Posterior vena cava (tissue), 2 donors: ENCODE data around the gene PDCD7. TPM values are rescaled to one million over a fixed set of nuclear protein-coding genes. Genes with fewer than 3 reads are reported as not detected.
"Not testable (repeated sequence)": the region's sequence is repeated elsewhere in the genome, so short reads cannot be mapped to it uniquely, and the experiment has no call there.

Experiments used
- DNase-seq: peaks from one replicate; pipeline ENCODE4 v3.0.0-alpha.2; 2020; ENCODE audit warnings: low spot score
- intact Hi-C, 2 donors: fragments of 100-400 bp; cut with DNase I; formaldehyde crosslinking; loops; one replicate each; pipeline versions ENCODE4 v1.14.1 to v1.14.2; 2022 to 2023
- long read RNA-seq, 2 donors: library from polyadenylated mRNA; unstranded; transcript quantifications; one replicate each; pipeline ENCODE4 v2.0.0, GENCODE V29; 2020 to 2021
- total RNA-seq, 2 donors: library from RNA; stranded (reverse); fragmentation: NEBNext Ultra II Directional; extraction: Animal tissue kit (Norgen Biotek cat#: 25700); gene quantifications; one replicate each; pipeline ENCODE4 v1.2.1, GENCODE V29; 2021
- donor health status: DM: yes; HTN: yes; CAD: no.
- donor health status: DM: yes; HTN: yes; CAD: no.

Gene PDCD7, protein sequence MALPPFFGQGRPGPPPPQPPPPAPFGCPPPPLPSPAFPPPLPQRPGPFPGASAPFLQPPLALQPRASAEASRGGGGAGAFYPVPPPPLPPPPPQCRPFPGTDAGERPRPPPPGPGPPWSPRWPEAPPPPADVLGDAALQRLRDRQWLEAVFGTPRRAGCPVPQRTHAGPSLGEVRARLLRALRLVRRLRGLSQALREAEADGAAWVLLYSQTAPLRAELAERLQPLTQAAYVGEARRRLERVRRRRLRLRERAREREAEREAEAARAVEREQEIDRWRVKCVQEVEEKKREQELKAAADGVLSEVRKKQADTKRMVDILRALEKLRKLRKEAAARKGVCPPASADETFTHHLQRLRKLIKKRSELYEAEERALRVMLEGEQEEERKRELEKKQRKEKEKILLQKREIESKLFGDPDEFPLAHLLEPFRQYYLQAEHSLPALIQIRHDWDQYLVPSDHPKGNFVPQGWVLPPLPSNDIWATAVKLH
- total RNA-seq = 10 to 100 TPM; 17.6 to 19.6 TPM
- long read RNA-seq, donor 1, partial matches to known transcripts = 8 of 12 reads
- long read RNA-seq, donor 1, other reads (novel, unspliced or antisense) = 0 of 12 reads
- long read RNA-seq, donor 2, partial matches to known transcripts = 2 of 3 reads
- long read RNA-seq, donor 2, other reads (novel, unspliced or antisense) = 0 of 3 reads

GRCh38 chr15:65133548-65134200, at the start of gene PDCD7:
Gene PDCD7 (minus strand): TSS chr15:65133808. CDS start chr15:65133781, 27 bp downstream.
- intact Hi-C loops = no loop called here
- DNase-seq = peak; percentile 96

- intact Hi-C loops = no loop called here
These were observed 48.9 kb upstream of the PDCD7 start for GRCh38 chr15:65182538-65182937.

GRCh38 chr15:65181582-65182353, 48.2 kb upstream of the PDCD7 start:
- intact Hi-C loops, DNase-seq: not testable (repeated sequence)

More at GRCh38 chr15:65182538-65182937, 48.9 kb upstream of the PDCD7 start:
- no peak for DNase-seq

DNA sequence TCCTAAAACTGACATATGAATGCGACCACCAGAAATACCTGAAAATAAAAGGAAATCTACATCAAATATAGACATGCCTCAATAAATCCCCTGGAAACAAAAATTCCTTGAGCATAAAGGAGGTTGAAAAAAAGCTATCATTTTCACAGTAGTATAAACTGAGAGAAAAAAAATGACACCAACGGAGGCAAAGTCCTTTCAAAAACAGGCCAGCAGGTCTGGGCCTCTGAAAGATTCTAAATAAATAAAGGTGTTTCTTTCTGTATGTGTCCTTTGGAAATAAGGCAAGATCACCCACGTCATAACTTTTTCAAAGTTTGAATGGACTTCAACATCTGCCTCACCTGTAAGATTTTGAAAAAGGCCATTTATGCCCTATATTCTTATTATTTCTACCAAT, 46.6 kb upstream of the PDCD7 start:
- intact Hi-C loops = no loop called here

DNA sequence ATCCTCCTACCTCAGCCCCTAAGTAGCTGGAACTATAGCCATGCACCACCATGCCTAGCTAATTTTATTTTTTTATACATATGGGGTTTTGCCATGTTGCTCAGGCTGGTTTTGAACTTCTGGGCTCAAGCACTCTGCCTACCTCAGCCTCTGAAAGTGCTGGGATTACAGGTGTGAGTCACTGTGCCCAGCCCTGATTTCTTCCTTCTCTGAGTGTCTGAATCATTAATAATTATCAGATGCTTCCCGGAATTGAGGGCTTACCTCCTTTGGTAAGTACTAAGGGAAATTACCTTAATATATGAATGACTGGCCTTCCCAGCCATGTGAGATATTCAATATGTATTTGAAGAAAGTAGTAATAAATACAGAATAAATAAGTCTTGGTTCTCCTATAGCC, 44.3 kb upstream of the PDCD7 start:
- intact Hi-C loops = no loop called here
- no peak for DNase-seq

More for the DNA sequence above, 46.6 kb upstream of the PDCD7 start:
- DNase-seq = no peak

DNA sequence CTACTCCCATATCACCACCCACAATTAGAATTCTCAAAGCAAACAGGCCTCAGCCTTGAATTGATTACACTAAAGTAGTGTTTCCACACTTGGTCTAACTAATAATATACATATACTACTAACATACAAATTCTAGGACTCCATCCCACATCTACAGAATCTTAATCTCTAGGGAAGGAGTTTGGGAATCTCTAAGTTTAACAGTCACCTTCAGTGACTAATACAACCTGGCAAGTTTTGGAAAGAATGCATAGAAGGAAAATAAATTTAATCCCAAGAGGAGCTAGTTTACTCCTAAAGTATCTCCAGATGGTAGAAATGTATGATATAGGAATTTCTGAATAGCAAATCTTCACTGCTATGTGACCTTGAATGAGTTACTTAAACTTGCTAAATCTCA, 42.4 kb upstream of the PDCD7 start:
- DNase-seq = no peak

GRCh38 chr15:65175511-65175910, 41.9 kb upstream of the PDCD7 start:
- DNase-seq = no peak
- intact Hi-C loops = no loop called here

More for the DNA sequence above, 42.4 kb upstream of the PDCD7 start:
- intact Hi-C loops = no loop called here

DNA sequence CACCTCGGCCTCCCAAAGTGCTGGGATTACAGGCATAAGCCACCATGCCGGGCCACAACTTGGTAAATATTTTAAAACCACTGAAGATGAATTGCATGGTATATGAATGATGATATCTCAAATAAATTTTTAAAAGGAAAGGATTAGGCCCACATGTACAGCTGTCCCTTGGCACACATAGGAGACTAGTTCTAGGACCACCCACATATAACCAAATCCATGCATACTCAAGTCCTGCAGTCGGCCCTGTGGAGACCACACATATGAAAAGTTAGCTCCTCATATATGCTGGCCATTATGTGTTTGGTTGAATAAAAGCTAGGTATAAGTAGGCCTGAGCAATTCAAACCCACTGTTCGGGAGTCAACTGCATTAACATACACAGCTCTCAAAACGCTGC, 40.9 kb upstream of the PDCD7 start:
- DNase-seq = no peak
- intact Hi-C loops = no loop called here

DNA sequence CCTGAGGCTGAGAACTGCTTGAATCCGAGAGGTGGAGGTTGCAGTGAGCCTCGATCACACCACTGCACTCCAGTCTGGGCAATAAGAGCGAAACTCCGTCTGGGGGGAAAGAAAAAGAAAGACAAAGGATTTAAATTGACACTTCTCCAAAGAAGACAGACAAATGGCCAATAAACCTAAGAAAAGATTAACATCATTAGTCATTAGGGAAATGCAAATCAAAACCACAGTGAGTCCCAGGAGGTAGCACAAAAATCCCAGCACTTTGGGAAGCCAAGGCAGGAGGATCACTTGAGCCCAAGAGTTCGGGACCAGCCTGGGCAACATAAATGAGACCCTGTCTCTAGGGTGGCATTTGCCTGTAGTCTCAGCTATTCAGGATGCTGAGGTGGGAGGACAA, 38.9 kb upstream of the PDCD7 start:
- intact Hi-C loops = no loop called here
- no peak for DNase-seq

- intact Hi-C loops = no loop called here
- DNase-seq = no peak
These were observed 37.8 kb upstream of the PDCD7 start for GRCh38 chr15:65171428-65171827.

GRCh38 chr15:65165875-65166274, 32.3 kb upstream of the PDCD7 start:
- intact Hi-C loops = no loop called here
- no peak for DNase-seq

DNA sequence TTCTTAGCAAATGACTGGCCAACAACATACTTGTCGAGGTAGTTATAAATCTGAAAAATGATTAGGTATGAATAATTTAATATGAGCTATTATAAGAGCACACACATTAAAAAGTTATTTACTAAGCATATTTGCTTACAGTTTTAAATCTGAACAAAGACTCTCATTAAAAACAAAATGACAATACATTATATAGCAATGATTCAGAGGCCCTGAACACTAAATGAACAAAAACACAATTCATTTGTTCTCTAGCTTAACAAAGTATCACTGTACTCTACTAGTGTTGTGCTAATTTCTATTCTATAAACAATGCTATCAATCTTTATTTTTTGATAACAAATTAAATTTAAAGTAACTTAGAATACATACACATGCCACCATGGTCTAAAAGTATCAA, 30.5 kb upstream of the PDCD7 start:
- DNase-seq = no peak
- intact Hi-C loops = no loop called here

DNA sequence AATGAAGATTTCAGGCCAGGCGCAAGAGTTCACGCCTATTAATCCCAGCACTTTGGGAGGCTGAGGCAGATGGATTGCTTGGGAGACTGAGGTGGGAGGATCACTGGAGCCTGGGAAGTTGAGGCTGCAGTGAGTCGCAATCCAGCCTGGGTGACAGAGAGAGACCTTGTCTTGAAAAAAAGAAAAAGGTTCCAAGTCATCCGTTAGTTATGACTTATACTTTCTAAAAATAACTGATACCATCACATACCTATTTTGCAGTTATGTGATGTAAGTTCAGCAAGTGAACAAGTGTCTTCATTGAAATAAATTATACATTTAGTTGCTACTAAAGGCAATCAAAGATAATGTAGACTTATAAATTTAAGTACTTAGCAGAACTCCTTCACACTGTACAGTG, 29.4 kb upstream of the PDCD7 start:
- no peak for DNase-seq
- intact Hi-C loops = no loop called here

DNA sequence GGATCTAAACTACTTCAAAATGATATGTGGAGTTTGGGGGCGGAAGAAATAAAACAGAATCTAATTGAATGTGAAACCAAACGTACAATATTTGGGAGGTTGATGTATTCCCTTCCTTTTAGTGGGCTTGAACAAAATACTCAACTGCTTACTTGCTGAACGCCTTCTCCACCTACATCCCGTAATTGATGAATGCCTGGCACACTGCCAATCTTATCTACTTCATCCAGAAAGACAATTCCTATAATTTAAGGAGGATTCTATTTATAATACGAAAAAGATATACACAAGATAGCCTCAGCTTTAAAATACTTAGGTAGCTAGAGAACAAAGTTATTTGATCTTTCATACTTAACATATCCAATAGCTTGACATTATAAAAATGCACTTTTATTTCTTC, 23.1 kb upstream of the PDCD7 start:
- intact Hi-C loops = no loop called here
- no peak for DNase-seq

- DNase-seq = no peak
- intact Hi-C loops = no loop called here
These were observed 21.1 kb upstream of the PDCD7 start for GRCh38 chr15:65154720-65155119.

DNA sequence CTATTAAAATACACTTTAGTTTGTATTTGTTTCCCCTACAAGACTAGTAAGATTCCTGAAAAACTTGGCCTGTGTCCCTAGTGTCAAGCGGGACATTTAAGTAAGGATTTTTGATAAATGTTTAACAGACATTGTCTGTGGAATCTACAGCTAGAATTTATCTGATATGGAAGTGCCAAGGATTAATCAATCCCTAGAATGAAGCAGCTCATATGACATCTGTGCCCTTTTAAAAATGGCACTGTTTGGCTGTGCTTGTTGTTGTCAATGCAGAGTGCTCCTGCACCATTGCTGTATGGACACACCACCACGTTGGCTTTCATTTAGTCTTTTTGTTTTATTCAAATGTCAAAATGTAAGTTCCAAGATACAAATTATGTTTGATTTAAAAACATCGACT, 14.3 kb upstream of the PDCD7 start:
- no peak for DNase-seq
- intact Hi-C loops = no loop called here

- intact Hi-C loops = no loop called here
- DNase-seq = no peak
These were observed 12.8 kb upstream of the PDCD7 start for GRCh38 chr15:65146438-65146837.

GRCh38 chr15:65138631-65139030, 5.0 kb upstream of the PDCD7 start:
- intact Hi-C loops, DNase-seq: not testable (repeated sequence)

GRCh38 chr15:65137893-65138292, 4.3 kb upstream of the PDCD7 start:
- DNase-seq, intact Hi-C loops: not testable (repeated sequence)

DNA sequence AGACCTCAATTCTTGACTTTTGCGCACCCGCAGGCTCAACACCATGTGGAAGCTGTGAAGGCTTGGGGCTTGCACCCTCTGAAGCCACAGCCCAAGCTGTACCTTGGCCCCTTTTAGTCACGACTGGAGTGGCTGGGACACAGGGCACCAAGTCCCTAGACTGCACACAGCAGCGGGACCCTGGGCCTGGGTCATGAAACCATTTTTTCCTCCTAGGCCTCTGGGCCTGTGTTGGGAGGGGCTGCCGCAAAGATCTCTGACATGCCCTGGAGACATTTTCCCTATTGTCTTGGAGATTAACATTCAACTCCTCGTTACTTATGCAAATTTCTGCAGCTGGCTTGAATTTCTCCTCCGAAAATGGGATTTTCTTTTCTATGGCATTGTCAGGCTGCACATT, 3.5 kb upstream of the PDCD7 start:
- intact Hi-C loops, DNase-seq: not testable (repeated sequence)
